Measurements from ENCODE around the gene BORCS5.

The BORCS5 gene

GRCh38 chr12:12506496-12506890, 149.6 kb downstream of the BORCS5 start:
- Histone ChIP-seq H3K27me3 (ENCODE audit: control insufficient read depth, insufficient read depth, low read length) (no peaks in the 10 kb centered on the region), H3K4me1 (ENCODE audit: control insufficient read depth, insufficient read depth, low read length) (peaks cover 21% of the 10 kb centered on the region), H3K9ac (ENCODE audit: low read length) (no peak overlapping the region), H3K9me3 (ENCODE audit: control insufficient read depth, low read length) (no peaks in the 10 kb centered on the region), H3K36me3 (ENCODE audit: control insufficient read depth, insufficient read depth, low read length) (no peaks in the 10 kb centered on the region), H3K4me3 (ENCODE audit: low read length) (no peak overlapping the region)

GRCh38 chr12:12507121-12507520, 150.2 kb downstream of the BORCS5 start:
- H3K4me3 ChIP-seq (ENCODE audit: low read length), result no peak overlapping the region
- no peaks in the 10 kb centered on the region for H3K27me3 ChIP-seq (ENCODE audit: control insufficient read depth, insufficient read depth, low read length)
- H3K9ac ChIP-seq (ENCODE audit: low read length), result no peak overlapping the region
- H3K36me3 ChIP-seq (ENCODE audit: control insufficient read depth, insufficient read depth, low read length), result no peaks in the 10 kb centered on the region
- peaks cover 15% of the 10 kb centered on the region for H3K4me1 ChIP-seq (ENCODE audit: control insufficient read depth, insufficient read depth, low read length)
- no peaks in the 10 kb centered on the region for H3K9me3 ChIP-seq (ENCODE audit: control insufficient read depth, low read length)

- H3K4me3 ChIP-seq (ENCODE audit: low read length), result no peak overlapping the region
- no peaks in the 10 kb centered on the region for H3K27me3 ChIP-seq (ENCODE audit: control insufficient read depth, insufficient read depth, low read length)
- no peaks in the 10 kb centered on the region for H3K36me3 ChIP-seq (ENCODE audit: control insufficient read depth, insufficient read depth, low read length)
- no peaks in the 10 kb centered on the region for H3K9me3 ChIP-seq (ENCODE audit: control insufficient read depth, low read length)
- no peak overlapping the region for H3K9ac ChIP-seq (ENCODE audit: low read length)
- peaks cover 15% of the 10 kb centered on the region for H3K4me1 ChIP-seq (ENCODE audit: control insufficient read depth, insufficient read depth, low read length)
Observed at GRCh38 chr12:12508612-12509011, 151.7 kb downstream of the BORCS5 start.

- Histone ChIP-seq H3K4me3 (ENCODE audit: low read length) (no peak overlapping the region), H3K9ac (ENCODE audit: low read length) (no peak overlapping the region), H3K9me3 (ENCODE audit: control insufficient read depth, low read length) (no peaks in the 10 kb centered on the region), H3K36me3 (ENCODE audit: control insufficient read depth, insufficient read depth, low read length) (no peaks in the 10 kb centered on the region), H3K4me1 (ENCODE audit: control insufficient read depth, insufficient read depth, low read length) (peaks cover 12% of the 10 kb centered on the region), H3K27me3 (ENCODE audit: control insufficient read depth, insufficient read depth, low read length) (no peaks in the 10 kb centered on the region)
Observed at GRCh38 chr12:12510141-12510540, 153.3 kb downstream of the BORCS5 start.

- H3K27me3 ChIP-seq (ENCODE audit: control insufficient read depth, insufficient read depth, low read length), result no peaks in the 10 kb centered on the region
- no peak overlapping the region for H3K9ac ChIP-seq (ENCODE audit: low read length)
- no peak overlapping the region for H3K4me3 ChIP-seq (ENCODE audit: low read length)
- no peaks in the 10 kb centered on the region for H3K36me3 ChIP-seq (ENCODE audit: control insufficient read depth, insufficient read depth, low read length)
- H3K4me1 ChIP-seq (ENCODE audit: control insufficient read depth, insufficient read depth, low read length), result peaks cover 10% of the 10 kb centered on the region
- H3K9me3 ChIP-seq (ENCODE audit: control insufficient read depth, low read length), result no peaks in the 10 kb centered on the region
Observed at GRCh38 chr12:12510551-12510950, 153.7 kb downstream of the BORCS5 start.

GRCh38 chr12:12511021-12511783, 154.3 kb downstream of the BORCS5 start:
- H3K9ac ChIP-seq (ENCODE audit: low read length), result no peak overlapping the region
- no peaks in the 10 kb centered on the region for H3K9me3 ChIP-seq (ENCODE audit: control insufficient read depth, low read length)
- peaks cover 6% of the 10 kb centered on the region for H3K4me1 ChIP-seq (ENCODE audit: control insufficient read depth, insufficient read depth, low read length)
- no peaks in the 10 kb centered on the region for H3K36me3 ChIP-seq (ENCODE audit: control insufficient read depth, insufficient read depth, low read length)
- no peak overlapping the region for H3K4me3 ChIP-seq (ENCODE audit: low read length)
- no peaks in the 10 kb centered on the region for H3K27me3 ChIP-seq (ENCODE audit: control insufficient read depth, insufficient read depth, low read length)

GRCh38 chr12:12511895-12512711, 155.2 kb downstream of the BORCS5 start:
- Histone ChIP-seq H3K27me3 (ENCODE audit: control insufficient read depth, insufficient read depth, low read length) (no peaks in the 10 kb centered on the region), H3K9ac (ENCODE audit: low read length) (no peak overlapping the region), H3K36me3 (ENCODE audit: control insufficient read depth, insufficient read depth, low read length) (no peaks in the 10 kb centered on the region), H3K4me3 (ENCODE audit: low read length) (no peak overlapping the region), H3K9me3 (ENCODE audit: control insufficient read depth, low read length) (no peaks in the 10 kb centered on the region), H3K4me1 (ENCODE audit: control insufficient read depth, insufficient read depth, low read length) (peaks cover 3% of the 10 kb centered on the region)

- H3K4me1 ChIP-seq (ENCODE audit: control insufficient read depth, insufficient read depth, low read length), result peaks cover 17% of the 10 kb centered on the region
- H3K27me3 ChIP-seq (ENCODE audit: control insufficient read depth, insufficient read depth, low read length), result no peaks in the 10 kb centered on the region
- no peaks in the 10 kb centered on the region for H3K36me3 ChIP-seq (ENCODE audit: control insufficient read depth, insufficient read depth, low read length)
- no peaks in the 10 kb centered on the region for H3K9me3 ChIP-seq (ENCODE audit: control insufficient read depth, low read length)
- no peak overlapping the region for H3K9ac ChIP-seq (ENCODE audit: low read length)
- no peak overlapping the region for H3K4me3 ChIP-seq (ENCODE audit: low read length)
Observed at GRCh38 chr12:12513416-12514006, 156.6 kb downstream of the BORCS5 start.

GRCh38 chr12:12518464-12518845, 161.6 kb downstream of the BORCS5 start:
- Histone ChIP-seq H3K36me3 (ENCODE audit: control insufficient read depth, insufficient read depth, low read length) (no peaks in the 10 kb centered on the region), H3K4me1 (ENCODE audit: control insufficient read depth, insufficient read depth, low read length) (peaks cover 59% of the 10 kb centered on the region), H3K4me3 (ENCODE audit: low read length) (no peak overlapping the region), H3K27me3 (ENCODE audit: control insufficient read depth, insufficient read depth, low read length) (no peaks in the 10 kb centered on the region), H3K9me3 (ENCODE audit: control insufficient read depth, low read length) (no peaks in the 10 kb centered on the region), H3K9ac (ENCODE audit: low read length) (no peak overlapping the region)

GRCh38 chr12:12518919-12519318, 162.0 kb downstream of the BORCS5 start:
- Histone ChIP-seq H3K4me3 (ENCODE audit: low read length) (no peak overlapping the region), H3K9ac (ENCODE audit: low read length) (no peak overlapping the region)

More at GRCh38 chr12:12518919-12519318, 162.0 kb downstream of the BORCS5 start:
- Histone ChIP-seq H3K9me3 (ENCODE audit: control insufficient read depth, low read length) (no peaks in the 10 kb centered on the region), H3K4me1 (ENCODE audit: control insufficient read depth, insufficient read depth, low read length) (peaks cover 59% of the 10 kb centered on the region), H3K27me3 (ENCODE audit: control insufficient read depth, insufficient read depth, low read length) (no peaks in the 10 kb centered on the region), H3K36me3 (ENCODE audit: control insufficient read depth, insufficient read depth, low read length) (no peaks in the 10 kb centered on the region)
